Fibroblast of skin of right biceps (primary cell): ENCODE data around the gene SRCAP.

Experiments used
- DNase-seq: peaks from one replicate; pipeline ENCODE4 v3.0.0-alpha.2; 2013

The SRCAP gene

GRCh38 chr16:30737794-30738648, 39.0 kb downstream of the SRCAP start:
- DNase-seq: no peak

DNA sequence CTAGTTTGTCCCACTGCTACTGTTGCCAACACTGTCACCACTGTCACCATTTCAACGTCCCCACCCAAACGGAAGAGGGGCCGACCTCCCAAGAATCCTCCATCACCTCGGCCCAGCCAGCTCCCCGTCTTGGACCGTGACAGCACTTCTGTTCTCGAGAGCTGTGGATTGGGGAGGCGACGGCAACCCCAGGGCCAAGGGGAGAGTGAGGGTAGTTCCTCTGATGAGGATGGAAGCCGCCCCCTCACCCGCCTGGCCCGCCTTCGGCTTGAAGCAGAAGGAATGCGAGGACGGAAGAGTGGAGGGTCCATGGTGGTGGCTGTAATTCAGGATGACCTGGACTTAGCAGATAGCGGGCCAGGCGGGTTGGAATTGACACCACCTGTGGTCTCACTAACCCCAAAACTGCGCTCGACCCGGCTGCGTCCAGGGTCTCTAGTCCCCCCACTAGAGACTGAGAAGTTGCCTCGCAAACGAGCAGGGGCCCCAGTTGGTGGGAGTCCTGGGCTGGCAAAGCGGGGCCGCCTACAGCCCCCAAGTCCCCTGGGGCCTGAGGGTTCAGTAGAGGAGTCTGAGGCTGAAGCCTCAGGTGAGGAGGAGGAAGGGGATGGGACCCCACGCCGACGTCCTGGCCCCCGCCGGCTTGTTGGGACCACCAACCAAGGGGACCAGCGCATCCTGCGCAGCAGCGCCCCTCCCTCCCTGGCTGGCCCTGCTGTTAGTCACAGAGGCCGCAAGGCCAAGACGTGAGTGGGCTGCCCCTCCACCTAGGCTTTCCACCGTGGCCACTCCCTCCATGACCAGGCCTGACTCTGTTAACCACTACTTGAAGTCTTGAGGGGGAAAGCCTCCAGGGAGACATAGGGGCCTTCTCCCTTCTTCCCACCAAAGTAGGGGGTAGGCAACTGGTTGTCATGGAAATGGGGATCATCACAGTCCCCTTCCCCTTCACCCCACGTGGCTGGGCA, 40.3 kb downstream of the SRCAP start:
- DNase-seq: no peak

DNA sequence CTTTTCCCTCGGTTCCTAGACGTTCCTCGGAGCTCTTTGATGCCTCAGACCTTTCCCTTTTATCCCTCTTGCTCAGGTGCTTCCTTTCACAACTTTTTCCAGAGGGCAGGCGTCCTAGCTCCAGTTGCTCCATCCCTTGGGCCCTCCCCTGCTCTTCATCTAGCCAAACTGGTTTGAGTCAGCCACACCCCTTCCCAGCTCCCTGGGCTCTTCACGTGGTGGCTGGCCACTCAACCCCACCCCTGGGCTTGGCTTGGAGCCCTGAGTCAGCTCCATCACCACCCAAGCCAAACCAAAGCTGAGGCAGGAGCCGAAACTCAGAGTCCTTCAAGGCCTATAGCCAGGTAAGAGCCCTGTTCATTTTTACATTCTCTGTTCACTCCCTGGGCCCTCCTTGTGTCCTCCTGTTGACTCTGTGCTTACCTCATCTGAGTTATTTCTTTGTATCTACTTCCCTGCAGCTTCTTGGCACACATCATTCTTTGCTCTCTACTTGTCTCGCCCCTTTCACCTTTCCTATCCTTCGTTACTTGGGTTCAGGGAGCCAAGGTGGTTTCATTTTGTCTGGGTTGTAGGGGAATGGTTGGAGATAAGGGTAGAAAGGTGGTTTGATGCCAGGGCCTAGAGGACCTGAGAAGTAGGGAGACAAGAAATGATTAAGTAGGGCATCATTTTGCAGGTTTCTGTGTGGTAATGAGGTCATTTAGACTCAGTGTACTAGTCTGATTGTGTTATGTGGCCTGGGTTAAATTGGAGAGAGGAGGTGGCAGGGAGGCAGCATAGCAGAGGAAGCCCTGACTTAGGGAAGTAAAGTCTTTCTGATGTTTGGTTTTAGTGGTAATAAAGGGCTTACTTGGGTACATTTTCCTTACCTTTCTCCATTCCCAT, 41.6 kb downstream of the SRCAP start:
- peak; percentile 35 for DNase-seq

DNA sequence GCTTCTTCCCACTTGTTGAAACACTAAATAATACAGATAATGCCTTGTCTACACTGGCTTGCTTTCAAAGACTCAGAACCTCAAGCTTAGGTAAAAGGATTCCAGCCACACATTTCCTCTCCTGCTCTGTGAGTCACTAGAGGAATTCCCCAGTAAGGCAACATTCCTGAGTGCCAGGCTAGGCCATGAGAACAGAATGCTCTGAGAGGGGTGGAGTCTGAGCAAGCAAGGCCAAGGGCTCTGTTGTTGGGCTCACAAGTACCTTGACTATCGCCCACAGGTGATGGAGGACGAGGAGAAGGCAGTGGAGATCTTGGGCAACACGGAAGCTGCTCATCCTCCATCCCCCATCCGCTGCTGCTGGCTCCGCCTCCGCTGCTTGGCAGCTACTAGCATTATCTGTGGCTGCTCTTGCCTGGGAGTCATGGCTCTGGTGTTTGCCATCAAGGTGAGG, 42.5 kb downstream of the SRCAP start:
- DNase-seq: peak; percentile 83

DNA sequence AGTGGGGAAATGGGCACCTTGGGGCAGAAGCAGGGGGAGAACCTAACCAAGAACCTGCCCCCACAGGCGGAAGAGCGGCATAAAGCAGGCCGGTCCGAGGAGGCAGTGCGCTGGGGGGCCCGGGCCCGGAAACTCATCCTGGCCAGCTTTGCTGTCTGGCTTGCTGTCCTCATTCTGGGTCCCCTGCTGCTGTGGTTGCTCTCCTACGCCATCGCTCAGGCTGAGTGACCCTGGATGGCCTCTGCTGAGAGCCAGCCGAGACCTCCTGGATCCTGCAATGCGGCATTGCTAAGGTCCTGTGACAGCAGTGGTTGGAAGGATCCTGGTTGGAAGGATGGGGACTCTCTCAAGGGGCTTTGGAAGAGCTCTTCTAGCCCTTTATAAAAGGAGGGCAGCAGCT, 44.7 kb downstream of the SRCAP start:
- no peak for DNase-seq

DNA sequence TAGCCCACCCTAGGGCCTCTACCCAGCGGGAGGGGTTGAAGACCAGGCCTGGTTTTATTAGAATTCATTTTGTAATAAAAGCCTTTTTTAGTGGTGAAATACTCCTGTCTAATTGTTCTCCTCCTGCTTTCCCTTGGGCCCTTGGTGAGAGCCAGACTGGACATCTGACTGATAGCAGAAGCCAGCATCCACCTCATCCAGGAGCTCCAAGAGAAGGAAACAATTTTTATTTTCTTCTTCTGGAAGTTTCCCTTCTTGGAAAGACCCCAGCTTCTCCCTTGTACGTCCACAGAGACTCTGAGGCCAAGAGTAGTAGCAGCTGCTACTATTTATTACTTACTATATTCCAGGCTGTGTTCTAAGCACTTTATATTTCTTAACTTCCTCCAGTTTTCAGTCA, 45.2 kb downstream of the SRCAP start:
- no peak for DNase-seq

DNA sequence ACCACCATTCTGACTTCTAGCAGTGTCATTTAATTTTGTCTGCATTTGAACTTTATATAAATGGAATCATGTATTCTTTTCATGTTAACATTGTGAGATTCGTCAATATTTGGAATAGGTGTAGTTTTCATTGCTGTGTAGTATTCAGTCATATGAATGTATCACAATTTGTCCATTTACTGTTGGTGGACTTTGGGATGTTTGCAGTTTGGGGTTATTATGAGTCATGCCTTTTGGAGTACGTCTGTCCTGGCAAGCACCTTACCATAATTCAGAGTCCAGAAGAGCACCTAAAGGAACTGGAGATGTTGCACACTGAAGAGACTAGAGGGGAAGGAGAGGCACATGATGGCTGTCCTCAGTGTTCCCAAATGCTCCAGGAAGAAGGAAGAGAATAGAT, 46.1 kb downstream of the SRCAP start:
- no peak for DNase-seq

GRCh38 chr16:30746638-30747175, 47.7 kb downstream of the SRCAP start:
- no peak for DNase-seq

- peak; percentile 31 for DNase-seq
Observed at GRCh38 chr16:30747331-30747730, 48.4 kb downstream of the SRCAP start.

DNA sequence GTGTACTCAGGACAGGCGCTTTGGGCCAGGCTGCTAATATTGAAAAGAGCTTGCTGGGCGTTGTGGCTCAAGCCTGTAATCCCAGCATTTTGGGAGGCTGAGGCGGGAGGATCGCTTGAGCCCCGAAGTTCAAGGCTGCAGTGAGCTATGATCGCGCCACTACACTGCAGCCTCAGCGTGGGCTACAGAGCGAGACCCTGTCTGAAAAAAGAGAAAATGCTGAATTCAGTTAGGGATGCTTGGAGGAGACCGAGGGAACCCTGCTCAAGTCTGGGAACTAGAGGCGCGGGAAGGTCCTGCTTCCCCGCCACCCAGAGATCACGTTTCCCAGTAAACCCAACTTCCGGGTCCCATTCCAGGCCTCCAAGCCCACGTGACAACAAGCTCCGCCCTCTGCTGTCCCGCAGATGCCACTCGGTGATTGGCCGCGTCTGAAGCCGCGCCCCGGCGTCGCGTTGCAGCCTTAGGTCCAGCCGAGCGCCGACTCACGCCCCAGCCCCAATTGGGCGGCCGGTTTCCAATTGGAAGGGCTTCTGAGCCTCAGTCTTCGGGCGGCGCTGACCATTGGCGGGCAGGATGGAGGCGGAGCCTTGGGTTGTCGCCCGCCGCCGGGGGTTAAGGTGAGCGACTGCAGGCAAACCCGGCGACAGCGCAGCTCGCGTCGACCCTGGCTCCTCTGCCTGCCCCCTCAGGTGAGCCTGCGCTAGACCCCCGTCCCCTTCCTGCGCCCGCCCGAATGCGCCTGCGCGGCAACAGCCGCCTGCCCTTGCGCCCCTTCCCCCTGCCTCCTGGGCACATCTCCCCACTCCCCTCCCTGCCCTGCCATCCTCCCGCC, 49.0 kb downstream of the SRCAP start, which contains the start of gene PHKG2:
TSS of gene PHKG2 (plus strand) at position 627 of the 835 bp plus-strand sequence. CDS start 396 bp downstream, outside the sequence.
- peak; percentile 99 for DNase-seq

DNA sequence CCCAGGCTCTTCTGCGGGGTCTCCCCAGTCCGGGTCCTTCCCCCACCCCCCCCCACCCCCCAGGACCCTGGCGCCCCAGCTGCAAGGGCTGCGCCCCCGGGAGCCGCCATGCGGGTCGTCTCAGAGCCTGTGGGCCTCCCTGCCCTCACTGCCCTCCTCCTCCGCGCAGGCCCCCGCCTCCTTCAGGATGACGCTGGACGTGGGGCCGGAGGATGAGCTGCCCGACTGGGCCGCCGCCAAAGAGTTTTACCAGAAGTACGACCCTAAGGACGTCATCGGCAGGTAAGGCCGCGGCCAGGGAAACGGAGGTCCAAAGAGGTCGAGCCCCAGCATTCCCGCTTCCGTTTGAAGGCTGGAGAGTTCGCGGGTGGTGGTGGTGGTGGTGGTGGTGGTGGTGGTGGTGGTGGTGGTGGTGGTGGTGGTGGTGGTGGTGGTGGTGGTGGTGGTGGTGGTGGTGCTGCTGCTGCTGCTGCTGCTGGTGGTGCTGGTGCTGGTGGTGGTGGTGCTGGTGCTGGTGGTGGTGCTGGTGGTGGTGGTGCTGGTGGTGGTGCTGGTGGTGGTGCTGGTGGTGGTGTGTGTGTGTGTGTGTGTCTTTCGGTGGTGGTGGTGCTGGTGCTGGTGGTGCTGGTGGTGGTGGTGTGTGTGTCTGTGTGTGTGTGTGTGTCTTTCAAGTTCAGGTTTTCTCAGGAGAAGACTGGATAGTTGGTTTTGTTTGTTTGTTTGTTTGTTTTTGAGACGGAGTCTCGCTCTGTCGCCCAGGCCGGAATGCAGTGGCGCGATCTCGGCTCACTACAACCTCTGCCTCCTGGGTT, 49.9 kb downstream of the SRCAP start:
- DNase-seq: peak; percentile 41

GRCh38 chr16:30750201-30750600, 51.2 kb downstream of the SRCAP start:
- DNase-seq: no peak

DNA sequence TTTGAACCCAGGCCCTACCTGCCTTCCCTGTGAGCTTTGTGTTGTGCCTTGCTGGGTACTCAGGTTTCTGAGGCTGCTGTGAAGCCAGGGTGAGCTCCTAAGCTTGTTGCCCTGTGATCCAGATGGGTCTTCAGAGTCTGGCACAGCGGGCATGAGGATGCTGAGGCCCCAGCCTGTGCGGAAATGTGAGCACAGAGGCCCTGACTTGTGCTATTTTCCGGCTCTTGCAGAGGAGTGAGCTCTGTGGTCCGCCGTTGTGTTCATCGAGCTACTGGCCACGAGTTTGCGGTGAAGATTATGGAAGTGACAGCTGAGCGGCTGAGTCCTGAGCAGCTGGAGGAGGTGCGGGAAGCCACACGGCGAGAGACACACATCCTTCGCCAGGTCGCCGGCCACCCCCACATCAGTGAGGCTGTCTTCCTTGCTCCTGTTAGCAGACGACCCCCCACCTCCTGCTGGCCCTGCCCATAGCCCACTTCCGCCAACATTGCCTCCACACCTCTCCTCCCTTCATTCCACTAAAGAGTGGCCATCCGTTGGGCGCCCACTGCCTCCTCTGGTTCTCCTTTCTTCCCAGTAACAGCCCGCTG, 52.0 kb downstream of the SRCAP start:
- DNase-seq: no peak

- no peak for DNase-seq
Observed at GRCh38 chr16:30753596-30753995, 54.6 kb downstream of the SRCAP start.

GRCh38 chr16:30755955-30756780, 57.2 kb downstream of the SRCAP start:
- no peak for DNase-seq

GRCh38 chr16:30756781-30757100, 57.8 kb downstream of the SRCAP start:
- no peak for DNase-seq

DNA sequence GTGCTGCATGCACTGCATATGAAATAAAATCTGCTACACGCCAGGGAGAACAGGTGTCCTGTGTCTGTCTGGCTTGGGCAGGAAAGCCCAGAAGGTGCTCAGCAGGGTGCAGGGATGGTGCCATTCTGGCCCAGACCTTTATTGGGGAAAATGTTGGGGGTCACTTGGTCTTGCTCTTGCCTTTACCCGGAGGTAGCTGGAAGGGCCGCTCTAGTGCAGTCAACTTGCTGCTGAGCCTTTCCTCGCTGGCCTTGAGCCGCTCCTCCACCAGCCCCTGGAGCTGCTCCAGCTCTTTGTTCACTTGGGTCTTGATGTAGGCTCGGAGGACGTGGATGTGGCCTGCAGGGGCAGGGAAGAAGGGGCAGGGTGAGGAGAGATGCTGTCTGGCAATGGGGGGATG, 58.3 kb downstream of the SRCAP start:
- DNase-seq: no peak

GRCh38 chr16:30758988-30759491, 60.1 kb downstream of the SRCAP start:
- no peak for DNase-seq

DNA sequence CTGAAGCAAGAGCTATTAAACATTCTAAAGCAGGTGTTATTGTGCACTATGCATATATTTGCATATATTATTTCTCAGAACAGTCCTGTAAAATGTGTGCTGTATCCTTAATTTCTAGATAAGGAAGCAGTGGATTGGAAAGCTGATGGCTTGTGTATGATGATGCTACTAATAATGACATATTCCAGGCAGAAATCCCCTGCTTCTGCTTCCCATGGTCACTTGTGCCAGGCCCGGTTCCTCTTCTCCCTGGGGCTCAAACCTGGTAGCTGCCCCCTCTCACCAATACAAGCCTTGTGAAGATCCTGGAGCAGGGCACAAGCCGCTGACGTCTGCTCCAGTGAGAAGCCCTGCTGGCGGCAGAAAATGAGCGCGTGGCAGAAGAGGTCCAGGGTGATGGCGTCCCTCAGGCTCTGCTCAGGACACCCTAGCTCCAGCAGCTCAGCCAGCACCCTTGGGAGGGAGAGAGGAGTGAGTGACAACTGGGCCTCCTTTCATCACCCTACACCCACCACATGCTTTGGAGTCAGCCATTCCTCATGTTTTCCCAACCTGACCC, 61.1 kb downstream of the SRCAP start:
- no peak for DNase-seq
